ENCODE data around the gene ISCA2. TPM values are rescaled to one million over a fixed set of nuclear protein-coding genes. Genes with fewer than 3 reads are reported as not detected.
"Not testable (repeated sequence)": the region's sequence is repeated elsewhere in the genome, so short reads cannot be mapped to it uniquely, and the experiment has no call there.

Gene ISCA2, protein sequence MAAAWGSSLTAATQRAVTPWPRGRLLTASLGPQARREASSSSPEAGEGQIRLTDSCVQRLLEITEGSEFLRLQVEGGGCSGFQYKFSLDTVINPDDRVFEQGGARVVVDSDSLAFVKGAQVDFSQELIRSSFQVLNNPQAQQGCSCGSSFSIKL
- total RNA-seq = 17.4 and 21.5 TPM in 2 replicates
- 80.2 and 80.3 TPM in 2 replicates for polyA plus RNA-seq

DNA sequence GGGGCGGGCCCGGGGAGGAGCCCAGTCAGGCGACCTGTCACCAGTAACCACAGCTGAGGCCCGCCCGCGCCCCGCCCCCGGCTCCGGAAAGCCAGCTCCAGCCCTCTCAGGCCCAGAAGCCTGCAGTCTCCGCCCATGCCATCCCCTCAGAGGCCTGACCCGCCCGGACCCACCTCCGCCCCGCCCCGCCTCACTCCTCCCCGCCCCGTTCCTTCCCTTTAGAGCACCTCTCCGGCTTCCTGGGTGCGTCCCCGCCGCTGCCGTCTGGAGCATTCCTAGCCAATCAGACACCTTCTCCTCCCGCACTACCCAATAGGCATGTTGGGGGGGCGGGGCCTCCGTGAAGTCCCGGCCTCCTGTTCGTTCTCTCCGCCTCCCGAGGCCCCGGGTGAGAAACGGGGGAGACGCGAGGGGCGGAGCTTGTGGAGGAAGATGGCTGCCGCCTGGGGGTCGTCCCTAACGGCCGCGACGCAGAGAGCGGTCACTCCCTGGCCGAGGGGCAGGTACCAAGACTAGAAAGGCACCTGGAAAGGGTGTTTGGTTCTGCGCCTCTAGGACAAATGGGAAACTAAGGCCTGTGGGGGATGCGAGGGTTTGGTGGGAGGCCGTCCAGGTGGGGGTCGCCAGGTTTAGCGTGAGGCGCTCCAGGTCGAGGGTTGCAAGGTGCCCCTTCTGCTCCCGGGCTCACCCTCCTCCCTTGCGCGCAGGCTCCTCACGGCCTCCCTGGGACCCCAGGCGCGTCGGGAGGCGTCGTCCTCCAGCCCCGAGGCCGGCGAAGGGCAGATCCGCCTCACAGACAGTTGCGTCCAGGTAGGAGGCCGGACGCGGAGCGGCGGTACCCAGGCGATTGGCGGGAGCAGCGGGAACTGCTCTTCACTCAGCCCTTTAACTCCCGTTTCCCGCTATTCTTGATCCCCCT is at the start of gene ISCA2:
ISCA2 (plus strand) TSS at position 423 of the 919 bp plus-strand sequence; CDS start at position 433, 10 bp downstream.
- H3K4me3 ChIP-seq = peak within 1 kb of the TSS; percentile 85
- TF ChIP-seq EZH2 (IDR thresholded peaks at IDR 0.05; ENCODE audit: borderline replicate concordance) (no peak), EZH2phosphoT487 (IDR thresholded peaks at IDR 0.05; ENCODE audit: low read depth, severe bottlenecking, unreplicated experiment) (no peak)
- TF ChIP-seq, protein P1, sequence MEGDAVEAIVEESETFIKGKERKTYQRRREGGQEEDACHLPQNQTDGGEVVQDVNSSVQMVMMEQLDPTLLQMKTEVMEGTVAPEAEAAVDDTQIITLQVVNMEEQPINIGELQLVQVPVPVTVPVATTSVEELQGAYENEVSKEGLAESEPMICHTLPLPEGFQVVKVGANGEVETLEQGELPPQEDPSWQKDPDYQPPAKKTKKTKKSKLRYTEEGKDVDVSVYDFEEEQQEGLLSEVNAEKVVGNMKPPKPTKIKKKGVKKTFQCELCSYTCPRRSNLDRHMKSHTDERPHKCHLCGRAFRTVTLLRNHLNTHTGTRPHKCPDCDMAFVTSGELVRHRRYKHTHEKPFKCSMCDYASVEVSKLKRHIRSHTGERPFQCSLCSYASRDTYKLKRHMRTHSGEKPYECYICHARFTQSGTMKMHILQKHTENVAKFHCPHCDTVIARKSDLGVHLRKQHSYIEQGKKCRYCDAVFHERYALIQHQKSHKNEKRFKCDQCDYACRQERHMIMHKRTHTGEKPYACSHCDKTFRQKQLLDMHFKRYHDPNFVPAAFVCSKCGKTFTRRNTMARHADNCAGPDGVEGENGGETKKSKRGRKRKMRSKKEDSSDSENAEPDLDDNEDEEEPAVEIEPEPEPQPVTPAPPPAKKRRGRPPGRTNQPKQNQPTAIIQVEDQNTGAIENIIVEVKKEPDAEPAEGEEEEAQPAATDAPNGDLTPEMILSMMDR (IDR thresholded peaks at IDR 0.05; ENCODE audit: poor library complexity) = no peak

DNA sequence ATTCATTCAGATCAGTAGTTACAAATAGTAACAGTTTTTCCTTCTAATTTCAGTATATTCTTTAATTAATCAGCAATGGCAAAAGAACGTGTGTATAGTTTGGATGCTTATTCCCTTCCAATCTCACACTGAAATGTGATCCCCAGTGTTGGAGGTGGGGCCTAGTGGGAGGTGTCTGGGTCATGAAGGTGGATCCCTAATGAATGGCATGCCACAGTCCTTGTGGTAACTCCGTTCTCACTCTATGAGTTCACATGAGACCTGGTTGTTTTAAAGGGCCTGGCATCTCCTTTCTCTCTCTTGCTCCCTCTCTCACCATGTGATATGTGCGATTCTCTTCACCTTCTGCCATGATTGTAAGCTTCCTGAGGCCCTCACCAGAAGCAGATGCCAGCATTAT is 48.7 kb upstream of the ISCA2 start:
- no peak overlapping the region for H3K4me3 ChIP-seq
- TF ChIP-seq, protein P1 (IDR thresholded peaks at IDR 0.05; ENCODE audit: poor library complexity) = no peak
- TF ChIP-seq EZH2 (IDR thresholded peaks at IDR 0.05; ENCODE audit: borderline replicate concordance) = no peak
- no peaks in the 10 kb centered on the region for H4K20me1 ChIP-seq (ENCODE audit: insufficient read depth, poor library complexity, severe bottlenecking)
- no peaks in the 10 kb centered on the region for H3K36me3 ChIP-seq (replicated peaks; ENCODE audit: insufficient read depth, low read depth)
- no peak for DNase-seq (ENCODE audit: low spot score)
- peaks cover 7% of the 10 kb centered on the region for H3K27me3 ChIP-seq
- H3K9me3 ChIP-seq (ENCODE audit: low read depth) = no peaks in the 10 kb centered on the region
- H3K27ac ChIP-seq = no peak overlapping the region
- no peaks in the 10 kb centered on the region for H3K9me2 ChIP-seq (replicated peaks; ENCODE audit: insufficient read depth)
- no peaks in the 10 kb centered on the region for H3K4me1 ChIP-seq (ENCODE audit: insufficient read depth)
- WGBS (ENCODE audit: low lambda C conversion rate, missing lambda C conversion rate) = 28% methylated on average over 3 of the region's 3 CpGs
- no peak overlapping the region for H3K4me2 ChIP-seq
- H3K79me2 ChIP-seq = no peaks in the 10 kb centered on the region
- no peak overlapping the region for H2AFZ ChIP-seq

More for the DNA sequence above, at the start of gene ISCA2:
- Histone ChIP-seq H4K20me1 (ENCODE audit: insufficient read depth, poor library complexity, severe bottlenecking) (peaks cover 23% of the 10 kb centered on the region), H2AFZ (peak within 1 kb of the TSS; percentile 90), H3K4me2 (peak within 1 kb of the TSS; percentile 90), H3K9me3 (ENCODE audit: low read depth) (no peaks in the 10 kb centered on the region), H3K9me2 (replicated peaks; ENCODE audit: insufficient read depth) (no peaks in the 10 kb centered on the region), H3K27me3 (no peaks in the 10 kb centered on the region), H3K27ac (peak within 1 kb of the TSS; percentile 96), H3K79me2 (peaks cover 55% of the 10 kb centered on the region), H3K36me3 (replicated peaks; ENCODE audit: insufficient read depth, low read depth) (no peaks in the 10 kb centered on the region), H3K4me1 (ENCODE audit: insufficient read depth) (peaks cover 13% of the 10 kb centered on the region)
- WGBS (ENCODE audit: low lambda C conversion rate, missing lambda C conversion rate) = 2% methylated on average over 56 of the region's 73 CpGs
- peak; percentile 99 for DNase-seq (ENCODE audit: low spot score)

DNA sequence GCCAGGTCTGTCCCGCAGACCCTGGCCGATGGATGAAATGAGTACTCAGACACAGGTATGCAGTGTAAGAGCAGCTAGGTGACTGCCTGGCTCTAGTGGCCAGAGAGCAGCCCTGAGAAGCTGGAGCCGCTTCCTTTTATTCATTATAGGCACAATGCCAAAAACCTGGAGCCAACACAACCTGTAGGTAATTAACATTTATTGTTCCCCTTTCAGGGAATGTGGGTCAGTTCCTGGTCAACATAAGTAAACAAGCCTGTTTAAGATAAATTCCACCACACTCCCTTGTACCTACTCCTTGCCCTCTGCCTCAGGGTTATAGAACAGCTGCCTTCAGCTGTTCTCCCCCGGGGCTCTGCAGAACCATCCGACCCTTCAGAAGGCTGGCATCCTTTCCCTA is 39.2 kb upstream of the ISCA2 start:
- not testable (repeated sequence) for DNase-seq (ENCODE audit: low spot score); H3K79me2 ChIP-seq; H3K4me3 ChIP-seq

More for the DNA sequence above, 39.2 kb upstream of the ISCA2 start:
- not testable (repeated sequence) for H3K4me2 ChIP-seq; H3K9me2 ChIP-seq (replicated peaks; ENCODE audit: insufficient read depth); H3K27ac ChIP-seq; H4K20me1 ChIP-seq (ENCODE audit: insufficient read depth, poor library complexity, severe bottlenecking); H3K9me3 ChIP-seq (ENCODE audit: low read depth); H3K4me1 ChIP-seq (ENCODE audit: insufficient read depth); H3K27me3 ChIP-seq; H2AFZ ChIP-seq; H3K36me3 ChIP-seq (replicated peaks; ENCODE audit: insufficient read depth, low read depth)
- WGBS (ENCODE audit: low lambda C conversion rate, missing lambda C conversion rate) = 82% methylated on average over 5 of the region's 5 CpGs

Data from hepatocyte (in vitro differentiated cells).